Hepatocyte (in vitro differentiated cells): ENCODE data around the gene COBL.

Experiments used
- EZH2 ChIP-seq: fragments of 200-600 bp; sonication (generic); IDR thresholded peaks from 2 replicates; pipeline ENCODE4 v1.6.1; 2016; ENCODE audit warnings: antibody characterized with exemption, mild to moderate bottlenecking, borderline replicate concordance
- EZH2phosphoT487 ChIP-seq: fragments of 200-600 bp; sonication (generic); IDR thresholded peaks from one replicate; pipeline ENCODE4 v1.6.1; 2018; ENCODE audit warnings: antibody characterized with exemption, mild to moderate bottlenecking, low read depth, moderate library complexity; ENCODE audit not compliant: unreplicated experiment, severe bottlenecking
- TF ChIP-seq, protein P1 (sequence below): fragments of 200-600 bp; sonication (generic); IDR thresholded peaks from 2 replicates; pipeline ENCODE4 v1.5.1; 2016; ENCODE audit warnings: antibody characterized with exemption, mild to moderate bottlenecking; ENCODE audit not compliant: poor library complexity

DNA sequence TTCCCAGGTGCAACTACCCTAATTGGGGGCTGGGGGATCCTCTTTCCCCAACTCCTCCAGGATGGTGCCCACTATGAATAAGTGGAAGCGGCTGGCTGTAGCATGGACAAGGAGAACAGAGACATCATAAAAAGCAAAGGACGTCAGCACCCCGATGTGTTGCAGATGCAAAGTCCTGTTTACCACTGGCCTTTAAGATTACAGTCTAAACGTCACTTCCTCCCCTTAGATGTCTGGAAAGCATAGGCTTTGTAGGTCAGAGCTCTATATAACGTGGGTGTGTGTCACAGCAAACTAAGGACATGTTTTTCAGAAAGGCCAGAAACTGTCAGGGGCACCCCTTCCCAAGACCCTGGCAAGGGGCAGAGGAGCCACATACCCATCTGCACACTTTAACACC lies 7.9 kb downstream of the COBL start:
- TF ChIP-seq, protein P1, sequence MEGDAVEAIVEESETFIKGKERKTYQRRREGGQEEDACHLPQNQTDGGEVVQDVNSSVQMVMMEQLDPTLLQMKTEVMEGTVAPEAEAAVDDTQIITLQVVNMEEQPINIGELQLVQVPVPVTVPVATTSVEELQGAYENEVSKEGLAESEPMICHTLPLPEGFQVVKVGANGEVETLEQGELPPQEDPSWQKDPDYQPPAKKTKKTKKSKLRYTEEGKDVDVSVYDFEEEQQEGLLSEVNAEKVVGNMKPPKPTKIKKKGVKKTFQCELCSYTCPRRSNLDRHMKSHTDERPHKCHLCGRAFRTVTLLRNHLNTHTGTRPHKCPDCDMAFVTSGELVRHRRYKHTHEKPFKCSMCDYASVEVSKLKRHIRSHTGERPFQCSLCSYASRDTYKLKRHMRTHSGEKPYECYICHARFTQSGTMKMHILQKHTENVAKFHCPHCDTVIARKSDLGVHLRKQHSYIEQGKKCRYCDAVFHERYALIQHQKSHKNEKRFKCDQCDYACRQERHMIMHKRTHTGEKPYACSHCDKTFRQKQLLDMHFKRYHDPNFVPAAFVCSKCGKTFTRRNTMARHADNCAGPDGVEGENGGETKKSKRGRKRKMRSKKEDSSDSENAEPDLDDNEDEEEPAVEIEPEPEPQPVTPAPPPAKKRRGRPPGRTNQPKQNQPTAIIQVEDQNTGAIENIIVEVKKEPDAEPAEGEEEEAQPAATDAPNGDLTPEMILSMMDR = no peak
- TF ChIP-seq EZH2 (no peak), EZH2phosphoT487 (no peak)
